A673 (cell line): Measurements from ENCODE around the gene ENOX1.

Experiments used
- CTCF ChIP-seq: fragments of 300-800, 200-600 bp; sonication (generic); conservative IDR thresholded peaks from 2 replicates; pipeline ENCODE4 v1.5.1; 2017; ENCODE audit warnings: low read depth, mild to moderate bottlenecking, antibody characterized with exemption, low read length, moderate library complexity, mixed read lengths
- EZH2 ChIP-seq: fragments of 200-600 bp; sonication (generic); IDR thresholded peaks from 2 replicates; pipeline ENCODE4 v1.6.1; 2017; ENCODE audit warnings: borderline replicate concordance, low read depth, mild to moderate bottlenecking, mixed read lengths, antibody characterized with exemption, low read length; ENCODE audit not compliant: poor library complexity, severe bottlenecking

- TF ChIP-seq CTCF (no peak), EZH2 (no peak)
Measured at GRCh38 chr13:43664700-43665191, 122.0 kb downstream of the ENOX1 start.
